ENCODE results near the gene PCK1.

GRCh38 chr20:57570920-57571319, 10.0 kb downstream of the PCK1 start:
- TF ChIP-seq CTCF (IDR thresholded peaks at IDR 0.05 in 4 of 5, conservative IDR thresholded peaks at IDR 0.05 in 1 of 5) = no peak
- no peak for TF ChIP-seq POLR2A (IDR thresholded peaks at IDR 0.05)

All from gastrocnemius medialis (tissue), 4 donors.